HG03520 (cell line): ENCODE measurements around the gene GPR152.
A peak's percentile ranks its signal among the peaks of the same experiment; 100 is the strongest.
"Not testable (repeated sequence)": the region's sequence is repeated elsewhere in the genome, so short reads cannot be mapped to it uniquely, and the experiment has no call there.

ENCODE experiments used
- ATAC-seq: cut with Tn5 transposase; IDR thresholded peaks from one replicate; pipeline ENCODE4 v1.9.1; 2021; ENCODE audit warnings: mild to moderate bottlenecking, moderate library complexity; ENCODE audit not compliant: unreplicated experiment

The GPR152 gene

GRCh38 chr11:67466962-67467771 is 14.6 kb upstream of the GPR152 start:
- no peak for ATAC-seq

GRCh38 chr11:67466367-67466766 is 13.8 kb upstream of the GPR152 start:
- ATAC-seq = no peak

GRCh38 chr11:67465530-67465929 is 13.0 kb upstream of the GPR152 start:
- ATAC-seq = not testable (repeated sequence)

GRCh38 chr11:67465189-67465510 is 12.6 kb upstream of the GPR152 start:
- ATAC-seq = no peak

GRCh38 chr11:67464411-67465188 is 12.1 kb upstream of the GPR152 start:
- ATAC-seq = peak; percentile 43

GRCh38 chr11:67463680-67464410 is 11.3 kb upstream of the GPR152 start:
- no peak for ATAC-seq

- ATAC-seq = no peak
These were observed 10.7 kb upstream of the GPR152 start for GRCh38 chr11:67463186-67463585.

GRCh38 chr11:67458266-67458665 is 5.7 kb upstream of the GPR152 start:
- ATAC-seq = no peak

- ATAC-seq = no peak
These were observed 4.9 kb upstream of the GPR152 start for GRCh38 chr11:67457453-67457852.

GRCh38 chr11:67456068-67456705 is 3.7 kb upstream of the GPR152 start:
- no peak for ATAC-seq

GRCh38 chr11:67455054-67455453 is 2.5 kb upstream of the GPR152 start, which contains the start of gene CABP4:
CABP4 (plus strand) TSS chr11:67455354; CDS start chr11:67455424, 70 bp downstream.
- ATAC-seq = no peak

- ATAC-seq = no peak
These were observed 1.5 kb upstream of the GPR152 start for GRCh38 chr11:67453816-67454732.

GRCh38 chr11:67451658-67451976 is 912 bp downstream of the GPR152 start:
- no peak for ATAC-seq

GRCh38 chr11:67450796-67451657 is 1.5 kb downstream of the GPR152 start:
- ATAC-seq = no peak

- no peak for ATAC-seq
These were observed 3.2 kb downstream of the GPR152 start for GRCh38 chr11:67449116-67449844.

GRCh38 chr11:67448220-67448609 is 4.3 kb downstream of the GPR152 start:
- no peak for ATAC-seq

GRCh38 chr11:67445515-67445914 is 7.0 kb downstream of the GPR152 start:
- no peak for ATAC-seq
